Activated CD4-positive, alpha-beta T cell treated with anti-CD3 and anti-CD28 coated beads, Interleukin-2, Interleukin-6, amounts not matched to agents 100 ng/mL and 50 ng/mL, durations not matched to agents 16 hours and 8 hours (primary cell): ENCODE results near the gene ZBTB9.

Experiments
- DNase-seq: peaks from one replicate; pipeline ENCODE4 v3.0.0-alpha.2; 2020

Gene ZBTB9

DNA sequence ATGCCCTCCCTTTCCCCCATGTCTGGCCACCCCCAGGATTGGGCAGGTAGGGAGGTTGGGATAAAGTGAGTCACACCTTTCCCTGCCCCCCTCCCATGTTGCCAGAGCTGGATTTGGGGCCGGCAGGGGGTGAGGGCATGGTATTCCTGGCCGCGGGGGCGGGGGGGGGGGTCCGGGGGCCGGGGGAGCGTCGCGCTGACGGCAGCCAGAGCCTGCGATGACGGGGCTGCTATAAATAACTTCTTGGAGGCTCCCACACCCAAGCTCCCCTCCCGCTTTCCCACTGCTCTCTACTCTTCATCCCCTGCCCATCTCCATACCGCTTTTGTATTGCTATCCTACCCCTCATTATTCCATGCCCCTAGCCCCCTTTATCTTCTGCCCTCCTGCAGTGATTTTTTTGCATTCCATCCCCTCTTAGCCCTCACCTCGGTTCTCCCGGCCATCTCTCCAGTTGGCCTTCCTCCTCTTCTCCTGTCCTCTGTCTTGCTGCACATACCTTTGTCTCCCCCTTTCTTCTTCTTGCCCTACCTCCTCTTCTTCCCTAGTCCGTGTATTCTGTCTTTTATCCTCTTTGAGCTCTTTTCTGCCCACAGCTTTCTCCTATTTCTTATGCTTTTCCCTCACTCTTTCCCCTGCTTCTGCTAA, 20.7 kb upstream of the ZBTB9 start:
- DNase-seq: no peak

- DNase-seq: no peak
These were observed 19.4 kb upstream of the ZBTB9 start for GRCh38 chr6:33434961-33435360.

DNA sequence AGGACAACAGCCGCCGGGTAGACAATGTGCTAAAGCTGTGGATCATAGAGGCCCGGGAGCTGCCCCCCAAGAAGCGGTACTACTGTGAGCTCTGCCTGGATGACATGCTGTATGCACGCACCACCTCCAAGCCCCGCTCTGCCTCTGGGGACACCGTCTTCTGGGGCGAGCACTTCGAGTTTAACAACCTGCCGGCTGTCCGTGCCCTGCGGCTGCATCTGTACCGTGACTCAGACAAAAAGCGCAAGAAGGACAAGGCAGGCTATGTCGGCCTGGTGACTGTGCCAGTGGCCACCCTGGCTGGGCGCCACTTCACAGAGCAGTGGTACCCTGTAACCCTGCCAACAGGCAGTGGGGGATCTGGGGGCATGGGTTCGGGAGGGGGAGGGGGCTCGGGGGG, 16.7 kb upstream of the ZBTB9 start:
- no peak for DNase-seq

DNA sequence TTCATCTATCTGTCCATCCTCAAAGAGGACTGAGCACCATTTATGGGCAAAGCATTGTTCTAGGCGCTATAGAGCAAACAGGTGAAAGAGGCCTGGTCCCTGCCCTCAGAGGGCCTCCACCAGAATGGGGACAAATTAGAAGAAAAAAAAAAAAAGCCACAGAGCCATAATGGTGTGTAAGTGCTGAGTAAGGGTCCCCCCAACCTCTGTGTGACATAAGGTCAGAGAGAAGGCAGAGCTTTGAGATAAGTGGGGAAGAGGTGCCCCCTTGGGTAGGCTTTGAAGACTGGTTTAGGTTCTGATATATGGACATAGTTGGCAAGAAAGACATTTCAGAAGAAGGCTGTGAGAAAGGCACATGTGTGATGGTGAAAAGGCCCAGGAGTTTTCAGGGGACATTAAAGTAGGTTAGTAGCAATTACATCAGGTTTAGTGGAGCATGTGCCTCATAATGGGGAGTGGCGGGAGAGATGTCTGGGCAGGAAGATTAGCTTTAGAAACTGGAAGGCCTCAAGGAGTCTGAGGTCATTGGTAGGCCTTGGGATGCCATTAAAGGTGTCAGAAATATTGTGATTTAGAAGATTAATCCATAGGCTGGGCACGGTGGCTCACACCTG, 15.3 kb upstream of the ZBTB9 start:
- DNase-seq: no peak

DNA sequence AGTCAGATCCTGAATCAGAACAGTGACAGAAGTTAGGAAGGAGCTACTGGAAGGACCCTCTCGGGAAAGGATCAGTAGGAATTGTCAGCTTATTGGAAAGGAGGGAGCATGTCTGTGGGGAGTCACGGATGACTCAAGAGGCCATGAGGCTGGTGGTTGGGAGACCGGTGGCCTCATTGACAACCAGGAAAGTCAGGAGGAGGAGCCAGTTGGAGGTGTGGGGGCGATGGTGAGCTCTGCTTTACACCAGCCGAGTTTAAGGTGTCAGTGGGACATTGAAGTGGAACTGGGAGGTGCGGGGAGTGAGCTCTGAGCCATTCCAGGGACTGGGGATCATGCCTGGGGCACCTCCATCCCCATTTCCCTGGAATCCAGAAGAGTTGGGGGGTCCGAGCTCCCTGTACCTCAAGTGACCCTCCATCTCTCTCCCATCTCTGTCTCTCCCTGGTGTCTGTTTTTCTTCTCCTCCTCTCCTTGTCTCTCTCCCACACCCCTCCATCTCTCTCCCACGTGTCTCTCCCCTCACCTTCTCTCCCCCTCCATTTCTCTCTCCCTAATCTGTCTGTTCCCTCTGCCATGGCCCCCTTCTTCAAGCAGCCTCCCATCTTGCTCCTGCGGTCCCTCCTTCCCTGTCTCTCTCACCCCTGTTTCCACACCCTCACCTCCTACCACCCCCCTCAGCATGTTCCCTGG, 14.3 kb upstream of the ZBTB9 start:
- no peak for DNase-seq

- no peak for DNase-seq
These were observed 13.6 kb upstream of the ZBTB9 start for GRCh38 chr6:33440649-33441309.

DNA sequence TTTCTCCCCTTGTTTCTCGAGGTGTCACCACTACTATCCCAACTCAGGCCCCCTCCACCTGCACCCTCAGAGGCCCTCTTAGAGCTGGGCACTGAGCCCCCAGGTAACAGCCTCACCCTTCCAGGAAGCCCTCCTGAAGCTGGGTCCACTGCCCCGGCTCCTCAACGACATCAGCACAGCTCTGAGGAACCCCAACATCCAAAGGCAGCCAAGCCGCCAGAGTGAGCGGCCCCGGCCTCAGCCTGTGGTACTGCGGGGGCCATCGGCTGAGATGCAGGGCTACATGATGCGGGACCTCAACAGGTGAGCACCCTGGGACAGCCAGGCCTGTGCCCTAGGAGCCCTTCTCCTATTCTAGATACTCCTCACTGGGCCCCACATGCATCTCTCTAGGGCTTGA, 12.9 kb upstream of the ZBTB9 start:
- DNase-seq: no peak

DNA sequence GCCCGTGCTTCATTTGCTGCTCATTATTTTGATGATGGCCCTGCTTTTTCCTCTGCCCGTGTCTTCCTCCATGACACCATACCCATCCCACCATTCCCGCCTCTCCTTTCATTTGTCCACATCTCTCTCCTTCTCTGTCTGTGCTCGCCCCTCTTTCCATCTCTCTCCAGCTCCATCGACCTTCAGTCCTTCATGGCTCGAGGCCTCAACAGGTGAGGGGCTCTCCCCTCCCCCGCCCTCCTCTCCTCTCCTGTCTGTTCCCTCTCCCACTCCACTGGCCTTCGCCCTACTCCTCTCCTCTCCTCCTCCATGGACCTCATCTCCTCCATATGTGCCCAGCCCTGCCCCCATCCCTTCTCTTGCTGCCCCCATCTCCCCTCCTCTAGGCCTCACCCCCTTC, 12.1 kb upstream of the ZBTB9 start:
- DNase-seq: no peak

GRCh38 chr6:33443025-33443424, 11.4 kb upstream of the ZBTB9 start:
- DNase-seq: no peak

DNA sequence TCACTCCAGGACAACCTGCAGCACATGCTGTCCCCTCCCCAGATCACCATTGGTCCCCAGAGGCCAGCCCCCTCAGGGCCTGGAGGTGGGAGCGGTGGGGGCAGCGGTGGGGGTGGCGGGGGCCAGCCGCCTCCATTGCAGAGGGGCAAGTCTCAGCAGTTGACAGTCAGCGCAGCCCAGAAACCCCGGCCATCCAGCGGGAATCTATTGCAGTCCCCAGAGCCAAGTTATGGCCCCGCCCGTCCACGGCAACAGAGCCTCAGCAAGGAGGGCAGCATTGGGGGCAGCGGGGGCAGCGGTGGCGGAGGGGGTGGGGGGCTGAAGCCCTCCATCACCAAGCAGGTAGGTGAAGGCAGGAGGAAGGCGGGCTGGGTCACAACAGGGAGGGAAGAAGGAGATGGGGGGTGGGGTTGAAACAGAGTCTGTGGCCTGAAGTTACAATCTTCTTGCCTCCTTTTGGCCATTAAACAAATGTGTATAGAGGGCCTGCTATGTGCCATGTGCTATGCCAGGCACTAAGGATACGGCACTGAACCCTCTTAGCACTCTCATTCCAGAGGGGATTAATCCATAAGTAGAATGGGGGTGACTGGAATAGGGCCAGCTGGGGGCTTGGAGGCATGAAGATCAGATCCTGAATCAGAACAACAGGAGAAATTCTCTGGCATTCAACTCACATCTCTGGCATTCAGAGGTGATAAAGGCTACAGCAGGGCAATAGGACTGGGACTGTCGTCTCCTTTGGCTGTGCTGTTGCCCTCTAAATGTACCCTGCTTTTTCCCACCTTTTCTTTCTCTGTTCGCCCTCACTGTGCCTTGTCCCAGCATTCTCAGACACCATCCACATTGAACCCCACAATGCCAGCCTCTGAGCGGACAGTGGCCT, 10.5 kb upstream of the ZBTB9 start:
- no peak for DNase-seq

- no peak for DNase-seq
These were observed 9.2 kb upstream of the ZBTB9 start for GRCh38 chr6:33445119-33445603.

- DNase-seq: no peak
These were observed 8.0 kb upstream of the ZBTB9 start for GRCh38 chr6:33446356-33446755.

GRCh38 chr6:33450434-33450833, 3.9 kb upstream of the ZBTB9 start:
- DNase-seq: no peak

DNA sequence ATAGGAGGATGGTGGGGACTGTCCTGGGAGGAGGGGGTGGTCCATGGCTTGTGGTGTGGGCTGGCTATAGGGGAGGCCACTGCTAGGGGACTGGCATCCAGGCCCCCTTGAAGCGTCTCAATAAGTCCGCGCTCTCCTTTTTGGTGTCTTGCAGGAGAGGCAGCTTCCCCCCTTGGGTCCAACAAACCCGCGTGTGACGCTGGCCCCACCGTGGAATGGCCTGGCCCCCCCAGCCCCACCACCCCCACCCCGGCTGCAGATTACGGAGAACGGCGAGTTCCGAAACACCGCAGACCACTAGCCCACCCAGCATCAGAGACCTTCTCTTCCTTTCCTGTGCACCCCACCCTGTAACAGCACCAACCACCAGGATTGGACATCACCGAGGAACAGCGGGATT, 2.8 kb upstream of the ZBTB9 start:
- no peak for DNase-seq

DNA sequence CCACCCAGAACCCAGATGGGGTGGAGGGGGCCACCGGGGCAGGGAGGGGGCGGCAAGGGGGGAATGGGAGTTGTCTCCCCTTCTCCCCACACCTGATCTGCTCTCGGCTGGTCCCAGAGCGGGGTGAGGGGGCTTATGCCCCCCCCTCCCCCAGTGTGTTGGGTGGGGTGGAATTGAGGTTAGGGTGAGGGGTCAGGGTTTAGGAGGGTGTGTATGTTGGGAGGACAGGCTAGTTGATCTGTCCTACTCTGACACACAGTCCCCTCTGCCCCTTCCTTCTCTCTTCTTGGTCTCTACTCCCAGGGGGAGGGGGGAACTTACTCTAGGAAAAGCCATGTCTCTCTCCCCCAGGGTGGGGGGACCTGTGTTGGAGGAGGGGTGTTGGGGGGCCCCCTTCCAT, 1.9 kb upstream of the ZBTB9 start:
- DNase-seq: no peak

DNA sequence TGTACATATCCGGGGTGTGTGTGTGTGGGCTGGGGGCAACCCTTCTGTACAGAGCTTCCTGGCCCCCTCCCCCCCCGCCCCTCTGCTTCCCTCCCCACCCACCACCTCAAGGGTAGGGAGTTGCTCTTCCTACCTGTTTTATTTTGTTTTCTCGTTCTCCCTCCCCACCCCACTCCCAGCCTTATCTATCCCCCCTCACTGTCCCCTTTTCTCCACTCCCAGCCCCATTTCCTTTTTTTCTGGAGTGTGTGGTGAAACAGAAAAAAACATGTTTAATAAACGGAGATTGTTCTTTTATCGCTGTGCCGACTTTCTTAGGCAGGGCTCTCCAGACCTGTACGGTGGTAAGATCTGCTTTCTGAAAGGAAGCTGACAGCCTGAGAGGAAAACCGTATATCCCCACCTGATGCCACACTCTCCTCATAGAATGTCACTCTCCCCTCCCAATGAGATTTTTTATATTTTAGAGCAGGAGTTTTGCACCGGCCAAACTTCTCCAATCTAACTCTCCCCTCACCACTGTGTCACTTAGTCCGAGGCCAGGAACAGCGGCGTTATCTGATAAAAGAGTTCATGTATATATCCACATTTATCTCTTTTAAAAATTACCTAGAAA, 875 bp upstream of the ZBTB9 start:
- DNase-seq: no peak

- no peak for DNase-seq
These were observed 675 bp downstream of the ZBTB9 start for GRCh38 chr6:33455051-33455450.

DNA sequence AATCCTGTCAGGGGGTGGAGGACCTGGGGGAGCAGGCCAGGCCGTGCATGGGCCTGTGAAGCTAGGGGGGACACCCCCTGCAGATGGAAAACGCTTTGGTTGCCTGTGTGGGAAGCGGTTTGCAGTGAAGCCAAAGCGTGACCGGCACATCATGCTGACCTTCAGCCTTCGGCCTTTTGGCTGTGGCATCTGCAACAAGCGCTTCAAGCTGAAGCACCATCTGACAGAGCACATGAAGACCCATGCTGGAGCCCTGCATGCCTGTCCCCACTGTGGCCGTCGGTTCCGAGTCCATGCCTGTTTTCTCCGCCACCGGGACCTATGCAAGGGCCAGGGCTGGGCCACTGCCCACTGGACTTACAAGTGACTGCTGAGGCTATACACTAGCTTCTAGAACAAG, 1.8 kb downstream of the ZBTB9 start:
- no peak for DNase-seq

DNA sequence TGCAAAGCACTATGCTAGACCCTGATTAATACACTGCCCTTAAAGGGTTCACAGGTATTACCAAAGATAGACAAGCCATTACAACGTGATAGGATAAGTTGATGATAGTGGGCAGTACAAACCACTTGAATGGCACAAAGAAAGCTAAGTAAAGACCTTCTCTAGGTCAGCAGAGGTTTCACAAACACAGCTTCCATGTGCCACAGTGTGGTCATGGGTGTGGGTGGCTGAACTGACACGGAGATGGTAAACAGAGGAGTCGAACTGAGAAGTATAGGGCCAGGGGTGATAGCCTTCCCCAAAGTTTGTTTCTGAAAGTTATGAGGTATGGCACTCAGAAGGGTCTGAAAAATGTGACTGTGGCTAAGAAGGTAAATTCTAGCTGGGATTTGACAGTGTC, 4.3 kb downstream of the ZBTB9 start:
- no peak for DNase-seq

GRCh38 chr6:33459226-33459625, 4.8 kb downstream of the ZBTB9 start:
- DNase-seq: no peak

- no peak for DNase-seq
These were observed 11.8 kb downstream of the ZBTB9 start for GRCh38 chr6:33466075-33466735.

GRCh38 chr6:33467091-33467490, 12.7 kb downstream of the ZBTB9 start:
- DNase-seq: no peak
